ENCODE data around the gene ZNF646. TPM values are rescaled to one million over a fixed set of nuclear protein-coding genes. Genes with fewer than 3 reads are reported as not detected.

Gene ZNF646
- total RNA-seq, 2 donors from 2014 or later = 12.7 to 14.5 TPM

- Histone ChIP-seq H3K4me3 (peak within 1 kb of the TSS; percentile 54 to 84), H3K27ac (peak within 1 kb of the TSS; percentile 76 to 94 (median 90)), H3K36me3 (replicated peaks in 1 of 2; ENCODE audit: insufficient read depth in 1 of 2, low read depth in 2 of 2) (peaks cover 0 to 4% of the 10 kb centered on the region in 2 donors), H3K27me3 (no peaks in the 10 kb centered on the region), H3K9me3 (no peaks in the 10 kb centered on the region), H3K4me1 (peaks cover 15% of the 10 kb centered on the region)
- WGBS, 2 donors = 0 to 1% methylated on average over 40 to 75 of the region's 75 CpGs
- ATAC-seq (peak; percentile 92), DNase-seq (peak; percentile 98)
- intact Hi-C loops (cut with DNase I) = no loop called here
- peak in 2 of 3 donors; percentile 51 to 54 for TF ChIP-seq POLR2A (IDR thresholded peaks at IDR 0.05)
- peak in 2 of 7 experiments; percentile 16 to 26 for TF ChIP-seq CTCF (IDR thresholded peaks at IDR 0.05)
Measured at GRCh38 chr16:31032736-31033708, 41.2 kb upstream of the ZNF646 start, which contains the start of gene STX4. Gene STX4, plus strand, starts transcription at chr16:31033558. Its CDS starts 248 bp downstream, at chr16:31033806.

GRCh38 chr16:31033709-31034492 is 40.3 kb upstream of the ZNF646 start:
- Histone ChIP-seq H3K27ac (peak overlapping the region; percentile 76 to 94 (median 90)), H3K4me3 (peak overlapping the region; percentile 54 to 84), H3K27me3 (no peaks in the 10 kb centered on the region), H3K9me3 (no peaks in the 10 kb centered on the region), H3K36me3 (replicated peaks in 1 of 2; ENCODE audit: insufficient read depth in 1 of 2, low read depth in 2 of 2) (peaks cover 0 to 8% of the 10 kb centered on the region in 2 donors), H3K4me1 (peaks cover 15% of the 10 kb centered on the region)
- 0% methylated on average over 19 to 47 of the region's 47 CpGs for WGBS, 2 donors
- TF ChIP-seq CTCF (IDR thresholded peaks at IDR 0.05) (no peak), POLR2A (IDR thresholded peaks at IDR 0.05) (peak in 2 of 3 donors; percentile 46 to 57)
- ATAC-seq (peak; percentile 73), DNase-seq (peak; percentile 94 to 96 (median 95))
- intact Hi-C loops (cut with DNase I) = no loop called here

- Histone ChIP-seq H3K4me1 (peaks cover 15% of the 10 kb centered on the region), H3K36me3 (replicated peaks in 1 of 2; ENCODE audit: insufficient read depth in 1 of 2, low read depth in 2 of 2) (peaks cover 6 to 17% of the 10 kb centered on the region in 2 donors), H3K27me3 (no peaks in the 10 kb centered on the region), H3K9me3 (no peaks in the 10 kb centered on the region), H3K4me3 (no peak overlapping the region), H3K27ac (no peak overlapping the region)
- intact Hi-C loops (cut with DNase I) = no loop called here
- 71 to 79% methylated on average over 2 of the region's 2 CpGs for WGBS, 2 donors
- DNase-seq = peak in 1 of 4 donors; percentile 21
- TF ChIP-seq POLR2A (IDR thresholded peaks at IDR 0.05) (no peak), CTCF (IDR thresholded peaks at IDR 0.05) (no peak)
- no peak for ATAC-seq
Measured at GRCh38 chr16:31036691-31037090, 37.5 kb upstream of the ZNF646 start.

GRCh38 chr16:31038993-31039392 is 35.2 kb upstream of the ZNF646 start:
- Histone ChIP-seq H3K36me3 (replicated peaks in 1 of 2; ENCODE audit: insufficient read depth in 1 of 2, low read depth in 2 of 2) (peaks cover 6 to 17% of the 10 kb centered on the region in 2 donors), H3K4me1 (peaks cover 18% of the 10 kb centered on the region), H3K9me3 (no peaks in the 10 kb centered on the region), H3K27me3 (no peaks in the 10 kb centered on the region), H3K4me3 (no peak overlapping the region), H3K27ac (no peak overlapping the region)
- WGBS, 2 donors = 100% methylated on average over 2 of the region's 2 CpGs; no CpG with 5 or more reads in 1 of the 2 donors
- intact Hi-C loops (cut with DNase I) = no loop called here
- no peak for TF ChIP-seq POLR2A (IDR thresholded peaks at IDR 0.05)
- TF ChIP-seq CTCF (IDR thresholded peaks at IDR 0.05) = no peak
- DNase-seq (no peak), ATAC-seq (no peak)

Data from body of pancreas (tissue), 4 donors.